ENCODE measurements around the gene RNASEH2B. TPM values are rescaled to one million over a fixed set of nuclear protein-coding genes. Genes with fewer than 3 reads are reported as not detected.

Gene RNASEH2B
- total and polyA plus RNA-seq, 2 of the 13 experiments (the other 11 are each of a cell fraction or from before 2014, with no cell fraction given), result 17.2 to 55.4 TPM

DNA sequence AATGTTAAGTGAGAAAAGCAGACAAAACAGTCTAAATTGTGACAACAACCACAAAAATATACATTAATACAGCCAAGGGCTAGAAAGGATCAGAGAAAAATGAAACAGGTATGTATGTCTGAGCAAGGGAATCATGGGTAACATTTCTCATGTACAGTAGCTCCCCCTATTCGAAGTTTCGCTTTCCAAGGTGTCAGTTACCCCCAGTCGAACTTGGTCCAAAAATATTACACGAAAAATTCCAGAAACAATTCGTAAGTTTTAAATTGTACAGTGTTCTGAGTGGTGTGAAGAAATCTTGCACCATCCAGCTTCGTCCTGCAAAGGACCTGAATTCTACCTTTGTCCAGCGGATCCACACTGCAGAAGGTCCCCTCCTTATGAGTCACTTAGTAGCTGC is 1.8 kb upstream of the RNASEH2B start:
- no TSS peak for BruUV-seq (replicated peaks)
- in situ Hi-C loops (cut with HindIII; ENCODE audit: extremely low pct_ligation_motif_present, low pct_unique_long_range_greater_than_20kb), result loop anchor here (25.0 kb wide), 1 partner anchor 1245 kb away; no protein-coding TSS in a partner anchor
- POLR2A ChIA-PET, result no interaction called here

DNA sequence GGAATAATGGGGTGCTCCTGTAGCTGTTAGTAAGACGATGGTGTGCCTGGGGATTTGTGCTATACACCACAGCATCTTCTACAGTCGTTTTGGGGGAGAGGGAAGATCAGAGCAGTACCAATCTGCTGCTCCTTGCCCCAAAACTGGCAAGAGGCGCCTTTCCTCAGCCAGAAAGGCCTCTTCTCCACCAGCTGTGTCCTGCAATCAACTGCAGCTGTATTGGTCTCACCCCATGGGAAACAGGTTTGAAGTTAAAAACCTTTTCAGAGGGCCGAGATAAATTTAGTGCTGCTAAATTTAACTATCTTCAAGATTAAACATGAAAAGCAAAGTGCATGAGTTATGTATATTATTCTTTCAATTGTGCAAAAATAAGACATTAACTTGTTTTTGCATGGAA is 1.2 kb upstream of the RNASEH2B start:
- no peak overlapping the region for H3K9ac ChIP-seq (ENCODE audit: insufficient read depth, low read depth, low read length)
- FAIRE-seq (no peak), ATAC-seq (no peak), DNase-seq (ENCODE audit: low spot score) (no peak)
- no peak for TF ChIP-seq FOXO1 (CRISPR knock-in tag; IDR thresholded peaks at IDR 0.05)
- TF ChIP-seq ZNF816 (CRISPR knock-in tag; IDR thresholded peaks at IDR 0.05; ENCODE audit: borderline replicate concordance), result no peak
- no peak for TF ChIP-seq ZNF776 (CRISPR knock-in tag; IDR thresholded peaks at IDR 0.05)
- peaks cover 28% of the 10 kb centered on the region for H3K4me1 ChIP-seq (ENCODE audit: insufficient read depth, low read length)
- intact Hi-C loops (cut with micrococcal nuclease; ENCODE audit: unreplicated experiment), result no loop called here
- H3K27me3 ChIP-seq (ENCODE audit: control insufficient read depth in 1 of 2, insufficient read depth in 2 of 2, low read length in 2 of 2), result no peaks in the 10 kb centered on the region
- H3K27ac ChIP-seq (ENCODE audit: extremely low read length, insufficient read depth, low read length), result no peak overlapping the region
- no peak overlapping the region for H3K4me2 ChIP-seq (ENCODE audit: low read depth, low read length)
- H2AFZ ChIP-seq (ENCODE audit: low read length), result no peak overlapping the region
- WGBS (ENCODE audit: low lambda C conversion rate), result 90% methylated on average over 4 of the region's 4 CpGs
- CTCF ChIA-PET (ENCODE audit: low intra/inter-chr PET ratio, low total read pairs), result no interaction called here
- H4K20me1 ChIP-seq (ENCODE audit: insufficient read depth, low read length), result peaks cover 4% of the 10 kb centered on the region; the same call in 1 of the 2 replicates
- H3K79me2 ChIP-seq (ENCODE audit: insufficient read depth, low read length), result peaks cover 13% of the 10 kb centered on the region
- no TSS peak for BruUV-seq (replicated peaks)
- H3K4me3 ChIP-seq (replicated peaks in 1 of 3; ENCODE audit: insufficient read depth in 1 of 3, low read depth in 2 of 3, low read length in 3 of 3), result no peak overlapping the region
- H3K36me3 ChIP-seq (replicated peaks in 1 of 2; ENCODE audit: control insufficient read depth in 1 of 2, insufficient read depth in 2 of 2, low read length in 2 of 2), result no peaks in the 10 kb centered on the region
- POLR2A ChIA-PET, result no interaction called here
- in situ Hi-C loops (cut with HindIII; ENCODE audit: extremely low pct_ligation_motif_present, low pct_unique_long_range_greater_than_20kb), result loop anchor here (25.0 kb wide), 1 partner anchor 1246 kb away; no protein-coding TSS in a partner anchor
- H3K9me3 ChIP-seq (ENCODE audit: low read length), result no peaks in the 10 kb centered on the region

More for the DNA sequence above, 1.8 kb upstream of the RNASEH2B start:
- H3K4me3 ChIP-seq (replicated peaks in 1 of 3; ENCODE audit: insufficient read depth in 1 of 3, low read depth in 2 of 3, low read length in 3 of 3), result no peak overlapping the region
- DNase-seq (ENCODE audit: low spot score) (no peak), ATAC-seq (no peak), FAIRE-seq (no peak)
- peaks cover 9% of the 10 kb centered on the region for H3K79me2 ChIP-seq (ENCODE audit: insufficient read depth, low read length)
- H3K27ac ChIP-seq (ENCODE audit: extremely low read length, insufficient read depth, low read length), result no peak overlapping the region
- H3K27me3 ChIP-seq (ENCODE audit: control insufficient read depth in 1 of 2, insufficient read depth in 2 of 2, low read length in 2 of 2), result no peaks in the 10 kb centered on the region
- H2AFZ ChIP-seq (ENCODE audit: low read length), result no peak overlapping the region
- no peak overlapping the region for H3K9ac ChIP-seq (ENCODE audit: insufficient read depth, low read depth, low read length)
- H3K4me1 ChIP-seq (ENCODE audit: insufficient read depth, low read length), result peaks cover 28% of the 10 kb centered on the region
- no peaks in the 10 kb centered on the region for H3K36me3 ChIP-seq (replicated peaks in 1 of 2; ENCODE audit: control insufficient read depth in 1 of 2, insufficient read depth in 2 of 2, low read length in 2 of 2)
- H3K9me3 ChIP-seq (ENCODE audit: low read length), result no peaks in the 10 kb centered on the region
- peaks cover 4% of the 10 kb centered on the region; the same call in 1 of the 2 replicates for H4K20me1 ChIP-seq (ENCODE audit: insufficient read depth, low read length)
- H3K4me2 ChIP-seq (ENCODE audit: low read depth, low read length), result peak overlapping the region; percentile 8; the same call in 1 of the 2 replicates
- CTCF ChIA-PET (ENCODE audit: low intra/inter-chr PET ratio, low total read pairs), result no interaction called here
- intact Hi-C loops (cut with micrococcal nuclease; ENCODE audit: unreplicated experiment), result no loop called here
- WGBS (ENCODE audit: low lambda C conversion rate), result 59% methylated on average over 7 of the region's 7 CpGs
- no peak for TF ChIP-seq U2AF2 (IDR thresholded peaks at IDR 0.05; ENCODE audit: low read depth, low read length)
- no peak for TF ChIP-seq ATAD3A (CRISPR knock-in tag; IDR thresholded peaks at IDR 0.05)
- TF ChIP-seq ZNF143 (CRISPR knock-in tag; IDR thresholded peaks at IDR 0.05), result peak; percentile 35; the same call in 1 of the 2 replicates
